NK-92 treated with Interleukin-12 subunit alpha and Interleukin-12 subunit beta, amount 100 ng/mL, for 24 hours (cell line): ENCODE measurements around the gene RAP2C.
"Not testable (repeated sequence)": the region's sequence is repeated elsewhere in the genome, so short reads cannot be mapped to it uniquely, and the experiment has no call there.

Experiments used
- DNase-seq: peaks from one replicate; lab custom pipeline; 2025; lab: John Stamatoyannopoulos, UW

Gene RAP2C

DNA sequence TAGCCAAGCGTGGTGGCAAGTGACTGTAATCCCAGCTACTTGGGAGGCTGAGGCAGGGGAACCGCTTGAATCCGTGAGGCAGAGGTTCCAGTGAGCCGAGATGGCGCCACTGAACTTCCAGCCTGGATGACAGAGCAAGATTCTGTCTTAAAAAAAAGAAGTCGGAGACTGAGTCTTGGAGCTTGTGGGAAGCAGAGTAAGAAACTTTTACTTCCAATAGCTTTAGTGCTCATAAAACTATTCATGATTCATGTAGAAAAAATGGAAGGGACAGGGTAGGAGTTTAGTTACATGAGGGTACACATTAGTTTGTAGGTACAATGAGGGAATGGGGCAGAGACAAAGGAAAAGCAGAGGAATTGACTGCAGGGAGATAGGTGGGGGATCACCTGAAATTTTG lies 19.3 kb downstream of the RAP2C start:
- DNase-seq, result no peak

DNA sequence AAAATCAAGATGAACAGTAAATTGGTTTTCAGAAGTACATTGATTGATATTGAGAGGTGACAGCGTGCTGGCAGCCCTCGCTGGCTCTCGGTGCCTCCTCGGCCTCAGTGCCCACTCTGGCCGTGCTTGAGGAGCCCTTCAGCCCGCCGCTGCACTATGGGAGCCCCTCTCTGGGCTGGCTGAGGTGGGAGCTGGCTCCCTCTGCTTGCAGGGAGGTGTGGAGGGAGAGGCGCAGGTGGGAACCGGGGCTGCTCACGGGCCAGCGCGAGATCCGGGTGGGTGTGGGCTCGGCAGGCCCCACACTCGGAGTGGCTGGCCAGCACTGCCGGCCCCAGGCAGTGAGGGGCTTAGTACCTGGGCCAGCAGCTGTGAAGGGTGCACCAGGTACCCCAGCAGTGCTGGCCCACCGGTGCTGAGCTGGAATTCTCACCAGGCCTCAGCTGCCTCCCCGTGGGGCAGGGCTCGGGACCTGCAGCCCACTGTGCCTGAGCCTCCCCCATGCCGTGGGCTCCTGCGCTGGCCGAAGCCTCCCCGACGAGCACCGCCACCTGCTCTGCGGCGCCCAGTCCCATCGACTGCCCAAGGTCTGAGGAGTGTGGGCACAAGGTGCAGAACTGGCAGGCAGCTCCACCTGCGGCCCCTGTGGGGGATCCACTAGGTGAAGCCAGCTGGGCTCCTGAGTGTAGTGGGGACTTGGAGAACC lies 25.2 kb downstream of the RAP2C start:
- DNase-seq, result no peak

DNA sequence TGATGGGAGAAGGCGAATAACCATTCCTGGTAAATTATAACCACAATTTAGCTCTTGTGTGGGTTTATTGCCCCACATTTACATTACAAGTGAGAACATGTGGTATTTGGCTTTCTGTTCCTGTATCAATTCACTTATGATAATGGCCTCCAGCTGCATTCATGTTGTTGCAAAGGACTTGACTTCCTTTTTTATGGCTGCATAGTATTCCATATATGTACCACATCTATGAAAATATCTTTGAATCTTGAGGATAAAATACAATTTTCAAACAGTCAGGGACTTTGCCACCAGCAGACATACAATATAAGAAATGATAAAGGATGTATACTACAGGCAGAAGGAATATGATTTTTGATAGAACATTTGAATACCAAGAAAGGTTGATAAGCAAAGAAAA lies 27.3 kb downstream of the RAP2C start:
- no peak for DNase-seq

DNA sequence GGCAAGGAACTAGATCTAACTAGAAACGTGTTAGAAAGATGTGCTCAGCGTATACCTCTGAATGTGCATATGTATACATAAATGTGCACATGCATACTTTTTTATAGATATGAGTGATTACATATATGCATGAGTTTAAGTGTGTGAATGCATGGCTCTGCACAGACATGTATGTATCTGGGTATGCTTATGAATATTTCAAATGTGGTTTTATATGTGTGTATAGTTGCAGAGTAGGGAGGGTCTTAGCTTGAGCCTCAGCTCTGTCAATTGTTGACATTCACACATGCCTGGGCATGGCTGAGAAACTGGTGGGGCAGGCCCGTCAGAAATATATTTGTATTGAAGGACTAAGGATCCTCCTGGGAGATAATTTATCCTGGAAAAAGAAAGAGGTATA lies 31.1 kb downstream of the RAP2C start:
- no peak for DNase-seq

DNA sequence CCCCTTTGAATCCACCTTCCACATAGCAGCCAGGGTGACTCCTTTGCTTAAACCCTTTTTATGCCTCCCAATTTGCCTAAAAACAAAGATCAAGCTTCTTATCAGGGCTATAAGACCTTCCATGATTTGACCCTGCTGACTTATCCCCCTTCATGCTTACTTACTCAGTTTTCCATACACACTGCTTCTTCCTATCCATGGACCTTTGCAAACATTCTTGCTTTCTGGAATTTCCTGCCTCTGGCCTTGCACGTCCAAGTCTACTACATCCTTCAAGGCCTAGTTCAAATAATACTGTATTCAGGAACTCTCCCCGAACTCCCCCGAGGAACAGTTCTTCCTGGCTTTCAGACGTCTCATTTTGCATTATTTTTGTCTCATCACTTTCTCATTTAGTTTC lies 31.8 kb downstream of the RAP2C start:
- no peak for DNase-seq

DNA sequence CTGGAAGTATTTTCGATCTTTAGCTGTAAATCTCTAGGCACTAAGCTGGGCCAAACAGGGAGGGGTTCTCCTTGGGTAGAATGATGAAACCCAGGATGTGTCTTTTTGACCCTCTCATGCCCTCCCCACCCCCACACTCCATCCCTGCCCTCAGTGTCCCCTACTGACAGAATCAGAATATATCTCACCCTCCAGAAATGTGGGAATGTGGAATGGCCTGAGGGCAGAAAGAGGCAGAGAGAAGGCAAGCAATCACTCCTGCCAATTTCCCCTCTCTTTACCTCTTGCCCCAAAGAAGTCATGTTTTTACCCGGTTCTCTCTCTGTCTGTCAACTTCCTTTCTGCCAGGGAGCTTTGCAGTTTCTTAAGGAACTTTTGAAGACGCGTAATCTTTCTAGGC lies 34.4 kb downstream of the RAP2C start:
- DNase-seq, result no peak

DNA sequence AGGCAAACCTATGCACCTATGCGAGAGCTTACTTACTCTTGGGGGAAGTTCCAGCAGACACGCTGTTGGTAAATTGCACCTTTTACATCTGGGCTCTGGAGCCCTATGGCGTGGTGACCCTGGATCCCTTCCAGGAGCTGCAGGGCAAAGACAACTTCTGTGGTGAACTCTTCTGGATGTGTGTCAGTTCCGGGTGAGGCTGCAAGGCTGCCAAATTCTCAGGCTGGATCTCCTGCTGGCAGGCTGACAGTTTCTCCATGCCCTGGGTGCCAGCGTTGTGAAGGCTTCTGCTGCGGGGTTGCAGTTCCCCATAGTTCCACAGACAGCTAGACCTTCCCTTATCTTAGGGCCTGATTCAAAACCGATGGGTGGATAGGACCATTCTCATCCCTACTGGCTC lies 37.9 kb downstream of the RAP2C start:
- DNase-seq, result no peak

DNA sequence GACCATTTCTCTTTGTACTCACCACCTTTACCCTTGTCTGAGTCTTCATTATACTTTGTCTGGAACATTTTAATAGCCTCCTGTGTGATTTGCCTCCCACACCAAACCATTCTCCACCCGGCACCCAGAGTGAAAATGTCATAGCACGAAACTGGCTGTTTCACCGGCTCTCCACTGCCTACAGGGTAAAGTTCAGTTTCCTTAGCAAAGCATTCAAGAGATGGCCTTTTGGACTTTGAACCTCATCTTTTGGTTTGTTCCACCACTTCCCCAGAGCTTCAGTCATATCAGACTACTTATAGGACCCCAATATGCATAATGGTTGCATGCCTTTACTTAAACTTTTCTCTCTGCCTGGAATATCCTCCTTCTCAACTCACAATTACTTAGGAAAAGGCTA lies 38.3 kb downstream of the RAP2C start:
- DNase-seq, result no peak

DNA sequence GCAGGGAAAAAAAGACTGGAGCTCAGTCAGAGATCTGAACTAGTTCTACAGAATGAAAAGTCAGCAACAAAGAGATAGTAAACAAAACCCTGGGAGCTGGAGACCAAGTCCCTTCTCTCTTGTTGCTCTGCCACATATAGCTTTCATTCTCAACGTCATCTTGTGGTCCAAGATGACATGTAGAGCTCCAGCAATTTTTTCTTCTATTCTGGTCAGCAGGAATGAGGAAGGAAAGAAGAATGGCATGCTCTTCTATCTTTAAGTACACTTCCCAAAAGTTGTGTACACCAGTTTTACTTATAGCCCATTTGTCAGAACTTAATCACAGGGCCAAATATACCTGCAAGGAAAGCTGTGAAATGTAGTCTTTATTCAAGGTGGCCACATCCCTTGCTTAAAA lies 45.6 kb downstream of the RAP2C start:
- no peak for DNase-seq

DNA sequence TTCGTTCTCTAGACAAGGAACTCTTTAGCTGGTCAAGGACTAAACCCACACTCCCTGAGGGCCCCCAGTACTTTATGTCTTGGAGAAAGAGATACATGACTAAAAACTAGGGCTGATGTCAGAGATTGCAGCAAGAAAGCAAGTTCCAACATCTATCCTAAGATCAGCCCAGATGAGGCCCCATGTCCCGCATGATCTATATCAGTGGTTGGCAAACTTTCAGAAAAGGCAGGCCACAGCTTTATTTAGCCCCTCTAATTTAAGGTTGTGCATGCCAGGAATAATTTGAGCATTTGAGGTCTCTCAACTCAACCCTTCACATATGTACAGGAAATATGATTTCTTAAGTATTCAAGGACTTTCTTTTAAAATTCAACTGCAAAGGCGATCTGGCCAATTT lies 47.4 kb downstream of the RAP2C start:
- no peak for DNase-seq

DNA sequence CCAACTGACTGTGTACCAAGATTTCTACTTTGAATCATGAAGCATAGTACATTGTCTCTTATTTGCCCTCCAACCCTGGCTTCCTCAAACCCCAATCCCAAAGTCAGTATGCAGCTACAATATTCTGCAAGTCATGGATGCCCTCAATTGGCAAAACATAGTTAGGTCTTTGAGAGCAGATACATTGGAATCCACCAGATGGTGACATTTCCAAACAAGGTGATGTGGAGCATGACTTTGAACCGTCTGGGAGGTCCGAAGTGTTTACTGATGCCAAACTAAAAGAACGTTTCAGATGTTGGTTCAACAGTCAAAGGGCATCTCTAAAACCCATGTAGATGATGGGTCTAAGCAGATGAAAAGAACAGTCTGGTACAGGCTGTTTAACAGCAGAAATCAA lies 47.8 kb downstream of the RAP2C start:
- no peak for DNase-seq

DNA sequence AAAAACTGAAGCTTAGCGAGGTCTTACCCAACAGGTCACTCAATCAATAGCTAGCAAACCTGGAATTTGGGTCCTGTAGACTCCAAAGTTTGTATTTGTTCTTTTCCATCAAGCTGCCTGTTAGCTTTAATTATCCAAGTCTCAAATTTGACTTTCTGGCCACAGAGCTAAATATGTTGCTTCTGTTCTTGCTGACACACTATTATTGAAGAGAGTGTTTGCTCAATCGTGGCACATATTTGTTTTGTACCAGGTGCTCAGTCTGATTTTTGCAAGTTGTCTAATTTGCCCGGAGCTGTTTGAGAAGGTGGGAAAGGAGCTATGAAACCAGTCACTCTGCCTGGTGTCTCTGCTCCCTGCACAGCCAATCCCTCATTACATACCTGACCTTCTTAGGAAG lies 49.7 kb downstream of the RAP2C start:
- no peak for DNase-seq

DNA sequence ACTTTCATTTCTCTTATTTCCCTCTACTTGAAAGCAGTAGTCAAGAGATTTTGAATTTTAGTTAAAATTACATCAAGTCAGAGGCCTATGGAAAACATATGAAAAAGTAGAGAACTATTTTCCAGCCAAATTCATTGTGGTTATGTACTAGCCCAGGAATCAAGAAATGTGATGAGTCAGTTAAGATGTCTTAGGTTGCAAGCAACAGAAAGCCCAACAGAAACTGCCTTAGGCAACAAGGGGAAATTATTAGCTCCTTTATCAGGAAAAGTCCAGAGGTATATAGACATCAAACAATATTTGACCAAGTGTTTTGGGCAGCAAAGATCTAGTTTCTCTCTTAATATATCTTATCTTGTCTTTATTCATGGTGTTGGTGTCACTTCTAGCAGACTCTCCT lies 53.6 kb downstream of the RAP2C start:
- no peak for DNase-seq

DNA sequence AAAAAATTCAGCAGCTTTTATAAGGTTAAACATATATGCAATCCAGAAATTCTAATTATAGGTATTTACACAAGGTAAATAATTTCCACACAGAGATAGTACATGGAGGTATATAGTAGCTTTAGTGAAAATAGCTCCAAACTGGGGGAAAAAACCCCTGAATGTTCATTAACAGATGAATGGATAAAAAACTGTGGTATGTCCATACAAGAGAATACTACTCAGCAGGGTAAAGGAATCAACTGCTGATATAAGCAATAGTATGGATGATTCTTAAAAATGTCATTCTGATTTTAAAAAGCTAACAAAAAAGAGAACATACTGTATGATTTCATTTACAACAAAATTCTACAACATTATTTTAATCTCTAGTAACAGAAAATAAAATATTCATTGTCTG lies 54.2 kb downstream of the RAP2C start:
- DNase-seq, result no peak

DNA sequence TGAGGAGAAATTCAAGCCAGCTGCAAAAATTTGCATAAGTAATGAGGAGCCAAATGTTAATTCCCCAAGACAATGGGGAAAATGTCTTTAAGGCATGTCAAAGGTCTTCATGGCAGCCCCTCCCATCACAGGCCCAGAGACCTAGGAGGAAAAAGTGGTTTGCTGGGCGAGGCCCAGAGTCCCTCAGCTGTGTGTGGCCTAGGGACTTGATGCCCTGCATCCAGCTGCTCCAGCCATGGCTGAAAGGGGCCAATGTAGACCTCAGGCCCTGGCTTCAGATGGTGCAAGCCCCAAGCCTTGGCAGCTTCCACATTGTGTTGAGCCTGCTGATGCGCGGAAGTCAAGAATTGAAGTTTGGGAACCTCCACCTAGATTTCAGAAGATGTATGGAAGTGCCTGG lies 56.2 kb downstream of the RAP2C start:
- not testable (repeated sequence) for DNase-seq

DNA sequence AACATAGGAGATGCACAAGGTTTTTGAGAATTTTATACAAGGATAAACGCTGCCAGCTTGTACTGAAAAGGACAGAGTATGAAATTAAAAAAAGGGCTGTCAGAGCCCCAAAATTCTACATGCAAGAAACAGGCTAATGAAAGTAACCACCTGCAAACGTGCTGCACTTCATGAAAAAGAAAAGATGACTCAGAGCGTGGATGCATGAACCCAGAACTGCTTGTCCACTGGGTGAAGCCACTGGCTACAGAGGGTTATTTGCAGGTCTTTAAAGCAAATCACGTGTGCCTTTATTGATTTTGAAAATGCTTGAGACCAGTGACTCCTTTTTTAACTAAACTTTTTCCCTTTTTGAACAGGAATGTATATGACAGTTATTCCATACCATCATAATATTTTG lies 66.1 kb downstream of the RAP2C start:
- DNase-seq, result no peak
